Measurements from ENCODE around the gene PTPN22.

DNA sequence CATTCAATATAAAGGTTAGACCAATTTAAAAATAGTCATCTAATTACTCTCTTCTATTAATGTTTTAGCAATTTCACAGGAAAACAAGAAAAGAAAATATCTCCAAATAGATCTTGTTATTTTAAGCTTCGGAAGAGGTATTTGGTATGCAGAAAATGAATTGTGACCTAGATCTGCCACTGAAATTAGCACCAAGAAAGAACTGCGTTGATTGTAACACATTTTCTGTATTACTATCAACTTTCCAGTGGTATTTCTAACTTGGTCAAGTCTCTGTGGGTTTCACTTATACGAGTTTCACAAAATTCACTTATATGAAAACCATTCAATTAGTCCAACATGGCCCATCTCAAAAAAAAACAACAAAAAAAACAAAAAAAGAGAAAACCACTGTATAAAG is 71.0 kb downstream of the PTPN22 start:
- TF ChIP-seq, protein P1, sequence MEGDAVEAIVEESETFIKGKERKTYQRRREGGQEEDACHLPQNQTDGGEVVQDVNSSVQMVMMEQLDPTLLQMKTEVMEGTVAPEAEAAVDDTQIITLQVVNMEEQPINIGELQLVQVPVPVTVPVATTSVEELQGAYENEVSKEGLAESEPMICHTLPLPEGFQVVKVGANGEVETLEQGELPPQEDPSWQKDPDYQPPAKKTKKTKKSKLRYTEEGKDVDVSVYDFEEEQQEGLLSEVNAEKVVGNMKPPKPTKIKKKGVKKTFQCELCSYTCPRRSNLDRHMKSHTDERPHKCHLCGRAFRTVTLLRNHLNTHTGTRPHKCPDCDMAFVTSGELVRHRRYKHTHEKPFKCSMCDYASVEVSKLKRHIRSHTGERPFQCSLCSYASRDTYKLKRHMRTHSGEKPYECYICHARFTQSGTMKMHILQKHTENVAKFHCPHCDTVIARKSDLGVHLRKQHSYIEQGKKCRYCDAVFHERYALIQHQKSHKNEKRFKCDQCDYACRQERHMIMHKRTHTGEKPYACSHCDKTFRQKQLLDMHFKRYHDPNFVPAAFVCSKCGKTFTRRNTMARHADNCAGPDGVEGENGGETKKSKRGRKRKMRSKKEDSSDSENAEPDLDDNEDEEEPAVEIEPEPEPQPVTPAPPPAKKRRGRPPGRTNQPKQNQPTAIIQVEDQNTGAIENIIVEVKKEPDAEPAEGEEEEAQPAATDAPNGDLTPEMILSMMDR (IDR thresholded peaks at IDR 0.05): no peak
- TF ChIP-seq POLR2AphosphoS5 (IDR thresholded peaks at IDR 0.05; ENCODE audit: insufficient read depth in 1 of 2, low read depth in 1 of 2) (no peak), POLR2A (IDR thresholded peaks at IDR 0.05) (no peak)
